GM21390 (cell line): ENCODE results near the gene SMARCD1.

Source experiments
- ATAC-seq: cut with Tn5 transposase; IDR thresholded peaks from one replicate; pipeline ENCODE4 v1.9.1; 2021; ENCODE audit not compliant: unreplicated experiment

SMARCD1 gene

GRCh38 chr12:50084775-50085614 is at the start of gene SMARCD1:
SMARCD1 (plus strand) TSS chr12:50085342; CDS start chr12:50085370, 28 bp downstream.
- ATAC-seq = peak; percentile 87

- no peak for ATAC-seq
Measured at GRCh38 chr12:50038336-50038735, 46.8 kb upstream of the SMARCD1 start.

GRCh38 chr12:50039151-50039835 is 45.8 kb upstream of the SMARCD1 start:
- ATAC-seq = no peak

DNA sequence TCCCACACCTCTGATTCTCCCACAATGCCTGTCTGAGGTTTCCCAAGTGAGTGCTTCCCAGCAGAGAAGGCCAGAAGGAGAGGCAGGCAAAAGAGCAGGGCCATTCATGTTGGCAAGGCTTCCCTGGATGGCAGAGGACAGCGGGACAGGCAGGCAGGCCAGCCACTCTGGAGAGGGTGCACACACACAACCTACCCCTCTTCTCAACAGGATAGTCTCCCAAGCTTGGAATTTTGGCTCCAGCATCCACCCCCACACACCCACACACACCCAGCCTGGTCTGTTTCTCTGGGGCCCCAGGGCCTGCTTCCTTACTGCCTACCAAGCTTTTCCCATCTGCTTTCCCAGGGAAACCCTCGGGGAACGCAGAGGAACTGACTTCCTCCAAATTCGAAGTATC is 44.5 kb upstream of the SMARCD1 start:
- no peak for ATAC-seq

DNA sequence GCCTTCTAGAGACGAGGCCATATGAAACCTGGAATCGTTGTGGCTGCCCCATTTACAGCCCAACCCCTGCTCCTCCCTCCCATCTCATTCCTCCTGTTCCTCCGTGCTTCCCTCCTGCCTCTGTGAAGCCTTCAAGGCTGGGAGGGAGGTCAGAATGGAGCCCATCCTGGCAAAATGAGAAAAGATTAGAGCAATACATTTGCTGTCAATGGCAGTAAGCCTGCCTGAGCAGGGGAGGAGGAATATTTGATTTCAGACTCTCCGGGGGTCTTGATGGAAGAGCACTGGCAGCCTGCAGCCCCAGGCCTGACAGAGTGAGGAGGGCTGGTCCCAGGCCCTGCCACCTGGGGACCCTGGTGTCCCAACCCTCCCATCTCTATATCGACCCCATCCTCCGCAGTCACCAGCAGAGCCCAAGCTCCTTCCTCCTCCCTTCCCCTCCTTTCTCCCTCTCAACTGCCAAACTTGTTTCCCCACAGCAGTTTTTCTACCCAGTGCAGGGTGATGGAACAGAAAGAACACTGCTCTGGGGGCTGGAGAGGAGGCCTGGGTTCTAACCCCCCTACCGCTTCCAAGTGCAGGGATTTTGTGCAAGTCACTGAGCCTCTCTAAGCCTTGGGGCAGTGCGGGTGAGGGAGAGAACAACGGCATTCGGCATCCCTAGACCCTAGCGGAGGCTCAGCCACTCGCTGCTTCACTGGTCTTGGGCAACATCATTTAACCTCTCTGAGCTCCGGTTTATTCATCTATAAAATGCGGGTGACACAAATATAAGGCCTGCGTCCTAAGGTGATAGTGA is 43.9 kb upstream of the SMARCD1 start:
- ATAC-seq = no peak

- no peak for ATAC-seq
Measured at GRCh38 chr12:50041962-50042361, 43.2 kb upstream of the SMARCD1 start.

GRCh38 chr12:50042693-50043092 is 42.4 kb upstream of the SMARCD1 start:
- no peak for ATAC-seq

- ATAC-seq = no peak
Measured at GRCh38 chr12:50043308-50043707, 41.8 kb upstream of the SMARCD1 start.

DNA sequence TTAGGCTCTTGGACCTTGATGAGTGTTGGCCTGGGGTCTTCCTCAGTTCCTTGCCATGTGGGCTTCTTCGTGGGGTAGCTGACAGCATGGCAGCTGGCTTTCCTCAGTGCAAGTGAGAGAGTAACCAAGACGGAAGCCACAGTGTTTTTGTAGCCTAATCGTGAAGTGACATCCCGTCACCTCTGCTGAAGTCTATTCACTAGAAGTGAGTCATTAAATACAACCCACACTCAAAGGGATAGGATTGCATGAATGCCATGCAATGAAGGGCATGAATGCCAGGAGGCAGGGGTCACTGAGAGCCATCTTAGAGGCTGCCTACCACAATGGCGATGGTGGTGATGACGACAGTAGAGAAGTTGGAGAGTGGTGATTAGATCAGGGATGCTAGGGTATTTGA is 41.3 kb upstream of the SMARCD1 start:
- no peak for ATAC-seq

DNA sequence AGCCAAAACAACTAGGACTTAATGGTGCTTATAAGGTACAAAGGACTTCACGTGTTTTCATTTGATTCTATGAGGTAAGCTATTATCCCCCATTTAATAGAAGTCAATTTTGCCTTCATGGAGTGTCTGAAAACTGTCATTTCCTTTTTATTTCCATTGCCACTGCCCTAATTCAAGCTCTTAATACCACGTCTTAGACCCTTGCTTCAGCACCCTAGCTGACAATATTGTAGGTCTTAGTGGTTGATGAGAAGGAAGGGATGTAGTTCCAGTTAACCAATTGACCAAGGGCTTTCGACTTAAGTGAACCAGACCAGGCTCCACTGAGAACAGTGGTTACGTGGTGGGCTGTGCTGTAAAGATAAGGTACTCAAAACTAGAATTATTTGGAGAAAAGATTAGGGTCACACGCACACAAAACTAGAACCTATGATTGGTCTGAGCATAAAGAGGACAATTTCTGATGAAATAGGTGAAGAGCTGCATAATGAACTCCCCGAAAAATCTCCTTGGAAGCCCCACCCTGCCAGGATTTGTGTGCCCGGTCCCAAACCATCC is 37.4 kb upstream of the SMARCD1 start:
- ATAC-seq = no peak

- ATAC-seq = no peak
Measured at GRCh38 chr12:50049254-50050118, 35.7 kb upstream of the SMARCD1 start.

DNA sequence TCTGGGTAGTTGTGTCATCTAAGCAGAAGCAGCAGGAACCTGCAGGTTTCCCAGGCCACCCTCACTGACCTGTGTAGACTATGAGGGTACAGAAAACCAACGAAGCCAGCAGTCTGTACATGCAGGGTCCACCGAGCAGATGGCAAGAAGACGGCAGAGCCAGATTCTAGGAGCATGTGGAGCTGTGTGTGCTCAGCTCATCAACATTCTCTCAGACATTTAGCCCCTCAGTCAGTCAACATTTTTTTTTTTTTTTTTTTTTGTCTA is 35.1 kb upstream of the SMARCD1 start:
- no peak for ATAC-seq

DNA sequence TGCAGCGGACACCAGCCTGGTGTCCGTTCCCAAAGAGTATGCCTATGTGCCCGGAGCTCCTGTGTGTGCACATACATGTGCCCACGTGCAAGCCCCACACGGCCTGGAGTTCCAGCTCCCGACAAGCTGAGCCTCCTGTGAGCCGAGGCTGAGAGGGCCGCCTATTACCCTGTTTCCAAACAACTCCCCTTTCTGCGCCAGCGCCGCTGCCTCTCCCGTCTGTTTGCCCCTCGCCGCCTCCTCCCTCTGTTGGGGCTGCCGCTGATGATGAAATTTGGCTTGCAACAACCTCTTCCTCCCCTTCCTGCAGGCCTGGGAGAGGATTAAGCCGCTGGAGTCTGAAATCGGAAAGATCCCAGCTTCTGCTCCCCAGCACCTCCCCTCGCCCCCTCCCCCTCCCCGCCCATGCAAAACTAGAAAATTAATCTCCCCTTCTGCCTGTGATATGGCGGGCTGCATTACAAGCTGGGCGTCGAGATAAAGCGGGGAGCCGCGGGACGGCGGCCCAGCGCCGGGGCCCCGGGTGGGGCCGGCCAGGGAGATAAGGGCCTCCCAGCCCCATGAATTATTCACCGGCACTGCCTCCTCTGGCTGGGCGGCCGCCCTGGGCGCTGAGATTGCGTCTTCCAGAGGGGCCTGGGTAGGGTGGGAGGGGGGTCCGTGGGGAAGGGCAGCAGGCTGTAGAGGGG is 34.6 kb upstream of the SMARCD1 start:
- no peak for ATAC-seq

DNA sequence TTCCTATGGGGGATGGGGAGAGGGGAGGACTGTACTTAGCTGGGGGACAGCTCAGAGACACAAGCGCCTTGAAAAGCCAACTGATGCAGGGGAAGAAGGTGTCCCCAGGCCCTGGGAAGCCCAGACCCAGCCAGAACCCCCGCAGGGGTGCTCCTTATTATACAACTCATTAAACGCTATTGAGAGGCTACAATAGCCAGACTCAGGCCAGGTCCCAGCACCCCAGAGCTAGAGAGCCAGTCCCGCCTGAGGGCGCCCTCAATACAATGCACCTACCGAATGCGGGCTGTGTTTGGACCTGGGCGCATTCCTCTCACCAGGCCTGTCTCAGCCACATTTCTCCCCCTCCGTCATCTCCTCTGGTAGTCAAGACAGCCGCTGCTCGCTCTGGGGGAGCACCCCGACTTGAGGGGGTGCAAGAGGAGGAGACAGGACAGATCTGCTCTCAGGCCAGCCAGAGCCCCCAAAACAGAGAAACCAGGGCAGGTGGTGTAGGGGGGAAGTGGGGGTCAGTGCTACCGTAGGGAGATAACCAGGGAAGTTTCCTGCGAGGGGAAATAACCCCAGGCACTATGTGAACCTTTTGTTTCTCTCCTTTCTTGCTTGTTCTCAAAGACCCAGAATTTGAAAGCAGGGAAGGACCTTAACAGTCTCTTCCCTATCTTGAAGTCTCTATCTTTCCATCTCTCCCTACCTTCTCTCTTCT is 33.9 kb upstream of the SMARCD1 start:
- ATAC-seq = no peak

DNA sequence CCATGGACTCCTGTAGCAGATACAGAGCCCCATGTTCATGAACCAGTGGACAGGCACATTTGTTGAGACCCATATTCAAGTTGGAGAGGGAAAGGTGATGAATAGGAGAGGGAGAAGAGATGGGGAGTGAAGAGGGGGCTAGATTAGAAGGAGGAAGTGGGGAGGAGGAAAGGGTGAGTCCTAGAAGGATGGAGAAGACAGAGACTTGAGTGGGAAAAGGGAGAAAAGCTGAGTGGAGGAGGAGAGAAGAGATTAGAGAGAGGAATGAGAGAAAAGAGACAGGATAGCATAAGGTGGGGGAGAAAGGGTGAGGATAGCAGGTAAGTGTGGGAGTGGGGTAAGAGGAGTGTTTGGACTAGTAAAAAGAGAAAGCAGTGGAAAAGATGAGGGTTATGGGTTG is 32.6 kb upstream of the SMARCD1 start:
- ATAC-seq = no peak

- no peak for ATAC-seq
Measured at GRCh38 chr12:50052964-50053363, 32.2 kb upstream of the SMARCD1 start.

GRCh38 chr12:50053583-50053982 is 31.6 kb upstream of the SMARCD1 start:
- ATAC-seq = no peak

- ATAC-seq = no peak
Measured at GRCh38 chr12:50055831-50056638, 29.1 kb upstream of the SMARCD1 start.

DNA sequence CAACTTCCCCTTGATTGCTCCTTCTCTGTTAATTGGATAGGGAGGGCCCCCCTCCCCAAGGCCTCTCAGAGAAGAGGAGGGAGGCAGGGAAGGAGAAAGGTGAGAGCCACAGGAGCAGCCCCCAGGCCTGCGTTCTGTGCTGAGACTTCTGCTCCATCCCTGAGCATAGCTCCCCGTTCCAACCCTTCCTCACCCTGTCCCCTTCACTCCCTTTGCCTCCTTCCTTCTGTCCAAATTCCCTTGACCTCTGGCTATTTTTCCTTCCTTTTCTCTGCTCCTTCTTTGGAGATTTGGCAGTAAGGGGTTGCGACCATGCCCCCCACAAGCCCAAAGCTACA is 28.5 kb upstream of the SMARCD1 start:
- ATAC-seq = no peak
